ENCODE results near the gene CCN2.

DNA sequence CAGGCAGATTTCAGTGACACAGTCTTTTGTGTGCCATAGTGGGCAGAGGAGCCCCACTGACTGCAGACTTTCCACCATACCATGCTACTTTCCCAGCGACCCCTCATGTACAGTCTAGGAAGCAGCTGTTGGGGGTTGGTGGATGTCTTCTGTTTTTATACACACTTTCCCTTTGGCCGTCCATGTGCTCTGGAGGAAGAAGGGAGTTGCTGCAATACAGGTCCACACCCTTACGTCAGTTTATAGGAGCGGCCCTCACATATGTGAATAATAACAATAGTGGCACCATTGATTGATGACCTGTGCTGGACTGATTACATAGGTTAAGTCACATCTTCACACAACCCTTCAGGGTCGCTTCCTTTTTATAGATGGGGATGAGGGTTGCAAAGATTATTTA is 17.5 kb upstream of the CCN2 start:
- TF ChIP-seq CTCF (IDR thresholded peaks at IDR 0.05): no peak
- TF ChIP-seq POLR2A (IDR thresholded peaks at IDR 0.05): no peak
- TF ChIP-seq POLR2AphosphoS5 (IDR thresholded peaks at IDR 0.05): no peak

Data from breast epithelium (tissue), 3 donors.